Testis (tissue), 2 donors: Measurements from ENCODE around the gene RC3H2.

Experiments used
- POLR2A ChIP-seq: fragments of 450-650 bp; IDR thresholded peaks from one replicate; pipeline ENCODE4 v1.6.1; 2017; ENCODE audit warnings: antibody characterized with exemption, mild to moderate bottlenecking, moderate library complexity
- TF ChIP-seq, protein P1 (sequence below), 3 experiments: fragments of 450-650 bp in 2 of 3; fragments of 200-600 bp in 1 of 3; sonication (generic) in 1 of 3; IDR thresholded peaks; one replicate each; pipeline ENCODE4 v1.5.1; 2016 to 2019; ENCODE audit warnings: antibody characterized with exemption in 3 of 3, mild to moderate bottlenecking in 2 of 3, moderate library complexity in 1 of 3

DNA sequence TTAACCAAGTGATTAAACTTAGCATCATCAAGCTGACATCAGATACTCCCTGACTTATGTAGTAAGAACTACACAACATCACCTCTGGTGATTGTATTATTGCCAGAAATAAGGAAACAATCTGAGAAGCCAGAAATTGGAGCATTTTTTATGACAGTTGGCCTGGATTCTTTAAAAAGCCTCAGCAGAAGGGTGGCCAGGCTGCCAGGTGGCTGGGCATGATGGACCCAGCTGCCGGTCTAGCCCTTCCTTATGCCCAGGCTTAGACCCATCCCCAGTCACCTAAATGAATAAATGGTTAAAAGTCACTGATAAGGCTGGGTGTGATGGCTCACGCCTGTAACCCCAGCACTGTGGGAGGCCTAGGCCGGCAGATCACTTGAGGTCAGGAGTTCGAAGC lies 92.4 kb downstream of the RC3H2 start:
- TF ChIP-seq, protein P1, sequence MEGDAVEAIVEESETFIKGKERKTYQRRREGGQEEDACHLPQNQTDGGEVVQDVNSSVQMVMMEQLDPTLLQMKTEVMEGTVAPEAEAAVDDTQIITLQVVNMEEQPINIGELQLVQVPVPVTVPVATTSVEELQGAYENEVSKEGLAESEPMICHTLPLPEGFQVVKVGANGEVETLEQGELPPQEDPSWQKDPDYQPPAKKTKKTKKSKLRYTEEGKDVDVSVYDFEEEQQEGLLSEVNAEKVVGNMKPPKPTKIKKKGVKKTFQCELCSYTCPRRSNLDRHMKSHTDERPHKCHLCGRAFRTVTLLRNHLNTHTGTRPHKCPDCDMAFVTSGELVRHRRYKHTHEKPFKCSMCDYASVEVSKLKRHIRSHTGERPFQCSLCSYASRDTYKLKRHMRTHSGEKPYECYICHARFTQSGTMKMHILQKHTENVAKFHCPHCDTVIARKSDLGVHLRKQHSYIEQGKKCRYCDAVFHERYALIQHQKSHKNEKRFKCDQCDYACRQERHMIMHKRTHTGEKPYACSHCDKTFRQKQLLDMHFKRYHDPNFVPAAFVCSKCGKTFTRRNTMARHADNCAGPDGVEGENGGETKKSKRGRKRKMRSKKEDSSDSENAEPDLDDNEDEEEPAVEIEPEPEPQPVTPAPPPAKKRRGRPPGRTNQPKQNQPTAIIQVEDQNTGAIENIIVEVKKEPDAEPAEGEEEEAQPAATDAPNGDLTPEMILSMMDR (IDR thresholded peaks at IDR 0.05): no peak
- TF ChIP-seq POLR2A: no peak
